Measurements from ENCODE around the gene SERTAD1.
"Not testable (repeated sequence)": the region's sequence is repeated elsewhere in the genome, so short reads cannot be mapped to it uniquely, and the experiment has no call there.

The SERTAD1 gene

GRCh38 chr19:40450664-40451063 is 24.9 kb upstream of the SERTAD1 start:
- no peak for DNase-seq

GRCh38 chr19:40449506-40449905 is 23.7 kb upstream of the SERTAD1 start:
- no peak for DNase-seq

GRCh38 chr19:40446263-40446784 is 20.5 kb upstream of the SERTAD1 start:
- DNase-seq = no peak

- DNase-seq = no peak
Observed at GRCh38 chr19:40445780-40446262, 20.0 kb upstream of the SERTAD1 start.

- no peak for DNase-seq
Observed at GRCh38 chr19:40444825-40445312, 19.1 kb upstream of the SERTAD1 start.

- DNase-seq = peak; percentile 98
Observed at GRCh38 chr19:40444000-40444824, 18.4 kb upstream of the SERTAD1 start, which contains the start of gene SERTAD3. TSS of gene SERTAD3 (minus strand) at chr19:40444335. CDS start at chr19:40442080, 2,255 bp downstream.

- DNase-seq = peak; percentile 100
Observed at GRCh38 chr19:40443131-40443999, 17.6 kb upstream of the SERTAD1 start.

GRCh38 chr19:40442328-40443130 is 16.7 kb upstream of the SERTAD1 start:
- DNase-seq = no peak

GRCh38 chr19:40441719-40442253 is 16.0 kb upstream of the SERTAD1 start:
- no peak for DNase-seq

GRCh38 chr19:40438284-40438683 is 12.5 kb upstream of the SERTAD1 start:
- no peak for DNase-seq

GRCh38 chr19:40433391-40434216 is 7.8 kb upstream of the SERTAD1 start:
- DNase-seq = peak; percentile 95

- DNase-seq = not testable (repeated sequence)
Observed at GRCh38 chr19:40432760-40433159, 7.0 kb upstream of the SERTAD1 start.

GRCh38 chr19:40431698-40432097 is 5.9 kb upstream of the SERTAD1 start:
- DNase-seq = no peak

- DNase-seq = not testable (repeated sequence)
Observed at GRCh38 chr19:40430242-40430641, 4.5 kb upstream of the SERTAD1 start.

- DNase-seq = not testable (repeated sequence)
Observed at GRCh38 chr19:40428197-40428596, 2.4 kb upstream of the SERTAD1 start.

- DNase-seq = no peak
Observed at GRCh38 chr19:40424637-40425449, 949 bp downstream of the SERTAD1 start.

GRCh38 chr19:40423938-40424337 is 1.9 kb downstream of the SERTAD1 start:
- DNase-seq = no peak

GRCh38 chr19:40422748-40423566 is 2.8 kb downstream of the SERTAD1 start:
- no peak for DNase-seq

All from right hindlimb (tissue), 1 donor.